Body of pancreas (tissue), 4 donors: Measurements from ENCODE around the gene OTUD7B.

ENCODE experiments used
- POLR2A ChIP-seq, 3 donors: fragments of 450-650 bp; IDR thresholded peaks; one replicate each; pipeline ENCODE4 v1.6.1; 2016; ENCODE audit warnings: antibody characterized with exemption in 3 of 3, mild to moderate bottlenecking in 2 of 3
- TF ChIP-seq, protein P1 (sequence below), 7 experiments: fragments of 450-650 bp in 4 of 7; fragments of 200-600 bp in 3 of 7; sonication (generic) in 3 of 7; IDR thresholded peaks; one replicate each; pipeline ENCODE4 v1.5.1; 2016 to 2019; ENCODE audit warnings: antibody characterized with exemption in 7 of 7

DNA sequence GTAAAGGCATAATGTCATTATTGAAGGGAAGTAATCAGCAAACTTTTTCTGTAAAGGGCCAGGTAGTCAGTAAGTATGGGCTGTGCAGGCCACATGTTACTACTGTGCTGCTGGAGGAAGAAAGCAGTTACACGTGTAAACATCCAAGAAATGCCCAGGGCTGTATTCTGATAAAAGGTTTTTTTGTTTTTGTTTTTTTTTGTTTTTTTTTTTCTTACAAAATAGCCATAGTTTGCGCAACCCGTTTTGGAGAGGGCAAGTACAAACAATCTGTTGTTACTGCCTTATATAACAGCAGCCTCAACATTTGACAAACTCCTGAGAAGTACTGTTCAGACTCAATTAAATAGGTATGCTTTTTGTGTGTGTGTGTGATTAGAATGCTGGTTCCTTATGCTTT, 47.2 kb downstream of the OTUD7B start:
- TF ChIP-seq, protein P1, sequence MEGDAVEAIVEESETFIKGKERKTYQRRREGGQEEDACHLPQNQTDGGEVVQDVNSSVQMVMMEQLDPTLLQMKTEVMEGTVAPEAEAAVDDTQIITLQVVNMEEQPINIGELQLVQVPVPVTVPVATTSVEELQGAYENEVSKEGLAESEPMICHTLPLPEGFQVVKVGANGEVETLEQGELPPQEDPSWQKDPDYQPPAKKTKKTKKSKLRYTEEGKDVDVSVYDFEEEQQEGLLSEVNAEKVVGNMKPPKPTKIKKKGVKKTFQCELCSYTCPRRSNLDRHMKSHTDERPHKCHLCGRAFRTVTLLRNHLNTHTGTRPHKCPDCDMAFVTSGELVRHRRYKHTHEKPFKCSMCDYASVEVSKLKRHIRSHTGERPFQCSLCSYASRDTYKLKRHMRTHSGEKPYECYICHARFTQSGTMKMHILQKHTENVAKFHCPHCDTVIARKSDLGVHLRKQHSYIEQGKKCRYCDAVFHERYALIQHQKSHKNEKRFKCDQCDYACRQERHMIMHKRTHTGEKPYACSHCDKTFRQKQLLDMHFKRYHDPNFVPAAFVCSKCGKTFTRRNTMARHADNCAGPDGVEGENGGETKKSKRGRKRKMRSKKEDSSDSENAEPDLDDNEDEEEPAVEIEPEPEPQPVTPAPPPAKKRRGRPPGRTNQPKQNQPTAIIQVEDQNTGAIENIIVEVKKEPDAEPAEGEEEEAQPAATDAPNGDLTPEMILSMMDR (IDR thresholded peaks at IDR 0.05), result no peak
- TF ChIP-seq POLR2A (IDR thresholded peaks at IDR 0.05), result no peak
